HG03460 (cell line): ENCODE data around the gene NPAS3.
"Not testable (repeated sequence)": the region's sequence is repeated elsewhere in the genome, so short reads cannot be mapped to it uniquely, and the experiment has no call there.

Source experiments
- ATAC-seq: cut with Tn5 transposase; IDR thresholded peaks from one replicate; pipeline ENCODE4 v1.9.1; 2021; ENCODE audit not compliant: unreplicated experiment

NPAS3 gene

GRCh38 chr14:33068040-33068439 is 129.4 kb downstream of the NPAS3 start:
- no peak for ATAC-seq

GRCh38 chr14:33068626-33069025 is 129.9 kb downstream of the NPAS3 start:
- no peak for ATAC-seq

DNA sequence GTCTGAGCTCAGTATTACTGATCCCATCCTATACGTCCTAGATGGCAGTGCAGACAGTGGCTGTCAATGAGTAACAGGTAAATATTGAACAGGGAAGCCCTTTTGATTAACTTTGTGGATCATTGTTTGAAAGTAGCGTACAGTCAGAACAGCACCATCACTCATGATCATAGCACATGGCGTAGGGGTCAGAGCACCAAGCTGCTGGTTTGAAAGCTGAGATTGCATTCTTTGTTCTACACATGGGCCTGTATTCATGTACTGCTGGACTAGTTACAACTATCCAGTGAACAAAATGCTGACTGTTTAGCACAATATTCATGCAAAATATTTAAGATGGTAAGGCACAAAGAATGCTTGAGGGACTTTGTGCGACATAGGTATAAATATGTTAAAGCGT is 131.8 kb downstream of the NPAS3 start:
- no peak for ATAC-seq

DNA sequence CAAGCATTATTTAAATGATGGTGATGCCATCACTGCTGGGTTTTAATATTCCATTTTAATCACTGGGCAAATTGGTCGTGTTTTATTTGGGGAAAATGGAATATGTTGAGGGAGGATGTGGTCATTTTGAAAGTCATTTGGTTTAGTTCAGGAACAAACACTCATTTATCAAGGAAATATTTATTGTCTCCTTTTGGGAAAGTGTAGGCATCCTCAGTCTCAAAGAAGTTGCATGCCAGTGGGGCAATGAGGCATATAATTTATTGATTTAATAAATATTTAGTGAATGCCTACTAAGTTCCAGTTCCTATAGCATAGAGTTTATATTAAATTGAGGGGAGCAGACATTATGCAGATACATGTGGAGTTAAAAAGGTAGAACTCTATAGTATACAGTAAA is 134.3 kb downstream of the NPAS3 start:
- no peak for ATAC-seq

- ATAC-seq = no peak
Measured at GRCh38 chr14:33081259-33081658, 142.6 kb downstream of the NPAS3 start.

DNA sequence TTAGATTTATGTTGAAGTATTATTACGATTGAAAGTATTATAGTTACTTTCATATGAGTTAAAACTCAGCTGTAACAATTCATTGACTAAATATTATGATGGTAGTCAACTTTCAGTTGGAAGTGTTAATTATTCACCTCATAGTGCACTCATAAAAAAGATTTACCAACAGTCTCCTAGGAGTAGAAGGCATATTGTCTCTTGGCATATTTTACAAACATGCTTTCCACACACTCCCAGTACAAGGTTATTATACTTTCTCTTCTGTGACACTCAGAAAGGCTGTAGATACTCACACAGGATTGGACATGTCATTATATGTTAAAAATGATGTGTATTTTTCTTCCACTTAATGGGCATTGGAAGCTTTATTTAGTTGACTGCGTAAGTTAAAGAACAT is 147.1 kb downstream of the NPAS3 start:
- ATAC-seq = no peak

DNA sequence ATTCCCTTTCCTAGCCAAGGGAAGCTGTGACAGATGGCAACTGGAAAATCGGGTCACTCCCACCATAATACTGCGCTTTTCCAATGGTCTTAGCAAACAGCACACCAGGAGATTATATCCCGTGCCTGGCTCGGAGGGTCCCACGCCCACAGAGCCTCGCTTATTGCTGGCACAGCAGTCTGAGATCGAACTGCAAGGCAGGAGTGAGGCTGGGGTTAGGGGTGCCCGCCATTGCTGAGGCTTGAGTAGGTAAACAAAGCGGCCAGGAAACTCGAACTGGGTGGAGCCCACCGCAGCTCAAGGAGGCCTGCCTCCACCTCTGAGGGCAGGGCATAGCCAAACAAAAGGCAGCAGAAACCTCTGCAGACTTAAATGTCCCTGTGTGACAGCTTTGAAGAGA is 149.6 kb downstream of the NPAS3 start:
- not testable (repeated sequence) for ATAC-seq

- no peak for ATAC-seq
Measured at GRCh38 chr14:33098016-33098415, 159.3 kb downstream of the NPAS3 start.

DNA sequence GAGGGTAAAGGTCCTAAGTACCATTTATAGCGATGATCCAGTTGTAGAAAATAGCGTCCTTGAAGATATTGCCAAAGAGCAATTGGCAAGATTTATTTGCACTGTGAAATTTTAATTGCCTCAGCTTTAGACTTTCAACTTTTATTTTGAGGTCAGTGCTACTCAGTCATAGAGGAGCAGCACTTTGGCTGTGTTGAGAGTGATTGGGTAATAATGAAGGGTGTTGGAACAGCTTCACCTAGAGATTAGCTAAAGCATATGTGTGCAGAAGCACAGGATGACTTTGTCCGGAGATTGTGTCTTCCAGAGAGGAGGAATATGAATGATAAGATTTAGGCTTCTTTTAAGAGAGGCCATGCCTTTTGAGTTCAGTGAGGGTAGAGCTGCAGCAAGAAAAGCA is 164.8 kb downstream of the NPAS3 start:
- ATAC-seq = no peak

DNA sequence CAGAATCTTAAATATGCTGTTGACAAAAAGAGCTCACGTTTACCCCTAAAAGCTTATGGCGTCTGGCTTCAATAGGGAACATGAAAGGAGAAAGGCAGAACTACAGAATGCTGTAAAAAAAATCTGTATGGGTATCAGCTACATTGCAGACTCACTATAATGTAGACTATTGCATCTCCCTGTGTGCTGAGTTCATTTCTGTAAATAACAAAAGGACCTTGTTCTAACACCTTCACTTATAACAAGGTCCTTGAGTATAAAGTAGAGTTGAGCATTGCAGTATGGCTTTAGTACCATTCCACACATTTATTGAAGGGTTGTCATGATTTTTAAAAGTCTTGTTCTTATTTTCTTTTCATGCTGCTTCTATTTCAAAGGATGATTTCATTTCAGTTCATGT is 165.3 kb downstream of the NPAS3 start:
- no peak for ATAC-seq

DNA sequence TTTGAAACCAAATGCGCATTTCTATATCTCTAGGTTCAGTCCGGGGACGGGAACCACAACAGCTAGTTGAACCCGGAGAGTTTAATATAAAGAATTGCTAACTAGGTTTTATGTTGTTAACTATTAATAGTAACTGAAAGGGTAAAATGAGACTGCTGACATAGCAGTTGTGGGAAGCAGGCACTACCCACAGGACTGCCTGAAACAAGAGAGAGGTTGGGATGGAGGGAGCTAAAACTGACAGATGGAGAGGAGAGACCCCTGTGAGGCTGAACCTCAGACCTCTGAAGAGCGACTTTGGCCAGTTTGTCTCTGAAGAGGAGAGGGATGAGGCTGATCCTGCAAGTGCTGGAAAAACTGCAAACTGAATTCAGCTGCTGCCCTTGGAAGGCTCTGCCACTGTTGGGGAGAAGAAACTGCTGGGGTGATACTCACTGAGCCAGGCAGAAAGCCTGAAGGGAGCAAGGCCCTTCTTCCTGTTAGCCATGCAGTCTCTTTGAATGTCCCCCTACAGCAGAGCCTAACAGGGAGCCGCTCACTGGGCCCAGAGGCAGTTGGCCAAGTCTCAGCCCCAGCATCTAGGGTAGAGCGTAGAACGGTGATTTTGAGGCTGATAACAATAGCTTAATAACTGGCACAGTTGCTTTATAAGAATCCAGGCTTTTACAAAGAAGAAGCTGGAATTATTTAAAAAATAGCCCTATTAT is 172.2 kb downstream of the NPAS3 start:
- ATAC-seq = no peak

GRCh38 chr14:33114331-33114730 is 175.7 kb downstream of the NPAS3 start:
- no peak for ATAC-seq

DNA sequence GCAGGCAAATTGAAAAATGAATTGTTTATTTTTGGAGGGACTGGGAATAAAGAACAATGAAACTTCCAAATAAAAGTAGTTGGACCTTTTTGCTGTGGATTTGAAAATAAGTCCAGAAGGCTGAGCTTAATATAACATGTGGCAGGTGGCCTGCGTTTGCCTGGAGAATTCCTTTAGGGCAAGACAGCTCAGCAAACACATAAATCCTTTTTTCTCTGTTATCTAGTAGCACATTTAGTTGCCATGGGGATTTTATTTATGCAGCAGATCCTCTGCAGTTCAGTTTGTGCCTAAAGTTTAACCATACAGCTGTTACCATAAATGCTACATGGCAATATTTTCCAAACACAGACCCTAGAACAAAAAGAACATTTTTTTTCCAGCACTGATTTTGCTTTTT is 180.0 kb downstream of the NPAS3 start:
- no peak for ATAC-seq

GRCh38 chr14:33120341-33120740 is 181.7 kb downstream of the NPAS3 start:
- no peak for ATAC-seq

- ATAC-seq = no peak
Measured at GRCh38 chr14:33120966-33121365, 182.3 kb downstream of the NPAS3 start.

DNA sequence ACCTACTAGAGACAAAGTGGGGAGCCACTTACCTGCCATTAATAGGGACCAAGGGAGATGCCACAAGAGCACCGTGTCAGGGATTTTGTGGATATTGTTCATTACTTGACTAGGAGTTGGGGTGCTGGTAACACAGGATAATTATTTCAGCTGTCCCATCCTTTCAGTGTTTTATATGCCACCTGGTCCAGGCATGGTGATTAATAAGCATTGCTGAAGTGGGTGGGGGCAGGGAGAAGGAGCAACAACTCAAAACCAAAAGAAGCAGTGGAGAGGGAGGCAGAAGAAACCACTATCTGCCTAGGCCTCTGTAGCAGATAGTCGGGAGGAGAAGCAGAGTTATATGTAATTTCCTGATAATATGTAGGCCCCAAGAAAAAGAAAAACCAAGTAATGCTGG is 184.6 kb downstream of the NPAS3 start:
- ATAC-seq = no peak

- ATAC-seq = no peak
Measured at GRCh38 chr14:33126433-33126832, 187.8 kb downstream of the NPAS3 start.

DNA sequence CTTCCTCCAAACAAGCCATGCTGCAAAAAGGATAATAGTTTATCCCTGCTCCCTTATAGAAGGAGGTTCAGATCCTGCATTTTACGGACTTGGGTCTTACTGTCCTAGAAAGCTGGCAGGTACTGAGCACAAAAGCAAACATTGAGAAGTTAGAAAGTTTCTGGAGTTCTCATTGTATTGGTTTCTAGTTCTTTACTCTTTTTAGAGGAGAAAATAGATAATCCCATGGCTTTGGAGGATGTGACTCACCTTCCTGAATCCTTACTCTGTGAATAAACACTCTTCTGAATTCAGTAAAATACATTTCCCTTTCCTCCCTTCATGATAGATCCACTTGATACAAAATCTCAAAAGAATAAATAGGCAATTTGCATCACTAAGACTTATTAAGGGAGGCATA is 188.9 kb downstream of the NPAS3 start:
- no peak for ATAC-seq

DNA sequence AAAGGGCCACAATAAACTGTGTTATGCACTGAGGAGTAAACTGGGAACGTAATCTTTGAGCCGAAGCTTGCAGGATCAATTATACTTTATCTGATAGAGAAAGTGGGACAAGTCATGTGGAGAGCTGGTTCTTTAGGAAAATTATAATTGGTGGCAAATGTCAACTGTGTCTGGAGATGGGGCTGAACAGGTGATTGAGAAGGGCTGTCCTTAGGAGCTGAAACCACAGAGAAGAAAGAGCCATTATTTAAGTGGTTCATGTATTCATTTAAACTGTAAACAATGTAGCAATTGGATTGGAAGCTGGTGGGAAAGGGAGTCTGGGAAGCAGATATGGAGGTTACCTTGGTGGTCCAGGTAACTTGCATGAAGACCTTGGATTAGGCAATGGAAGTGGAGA is 193.1 kb downstream of the NPAS3 start:
- no peak for ATAC-seq

GRCh38 chr14:33134162-33134561 is 195.5 kb downstream of the NPAS3 start:
- ATAC-seq = no peak

DNA sequence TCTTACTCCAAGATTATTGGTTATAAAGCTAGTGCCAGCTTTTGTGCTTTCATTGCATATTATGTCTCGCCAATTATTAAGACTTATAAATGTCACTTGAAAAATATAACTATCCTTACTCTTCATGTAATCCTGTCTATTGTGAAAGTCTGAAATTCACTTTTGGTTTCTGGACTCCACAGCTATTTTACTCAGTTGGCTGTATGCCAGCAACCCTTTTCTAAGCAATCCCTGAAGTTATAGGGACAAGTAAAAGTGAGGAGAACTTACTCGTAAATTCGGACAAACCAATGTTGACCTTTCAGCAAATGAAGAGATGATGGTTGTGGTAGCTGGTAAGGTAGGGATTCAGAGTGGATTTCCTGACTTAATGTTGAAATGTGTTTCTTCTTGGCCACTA is 196.3 kb downstream of the NPAS3 start:
- ATAC-seq = no peak

DNA sequence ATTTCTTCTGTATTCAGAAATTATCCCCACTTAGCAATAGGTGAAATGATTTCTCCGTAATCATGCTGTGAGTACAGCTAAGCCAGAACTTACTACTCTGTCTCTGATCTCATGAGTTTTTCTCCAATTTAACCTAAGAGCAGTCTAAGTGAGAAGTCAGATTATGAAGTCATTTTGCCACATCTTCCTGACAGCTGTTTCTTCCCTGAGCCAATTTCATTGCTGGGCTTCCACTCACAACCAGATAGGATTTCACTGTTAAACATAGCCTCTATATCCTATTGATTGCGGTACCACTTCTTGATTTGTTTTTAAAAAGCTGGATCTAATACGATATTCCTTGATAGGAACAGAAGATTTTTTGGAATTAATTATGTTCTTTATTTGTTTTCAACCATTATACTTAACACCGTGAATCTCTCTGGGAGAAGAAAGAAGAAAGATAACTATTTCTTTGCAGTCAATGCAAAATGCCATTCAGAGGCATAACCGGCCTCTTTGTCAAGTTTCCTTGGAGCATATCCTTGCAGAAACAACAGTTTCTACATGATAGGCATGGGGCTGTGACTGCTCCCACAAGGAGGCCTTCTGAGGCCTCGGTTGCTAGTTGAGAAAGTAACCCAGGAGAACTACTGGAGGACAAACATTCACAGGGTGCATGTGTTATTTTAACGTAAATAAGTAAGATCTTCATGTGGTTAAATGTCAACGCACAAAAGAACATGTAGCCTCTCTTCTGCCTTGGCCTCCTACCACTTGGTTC is 212.2 kb downstream of the NPAS3 start:
- no peak for ATAC-seq

DNA sequence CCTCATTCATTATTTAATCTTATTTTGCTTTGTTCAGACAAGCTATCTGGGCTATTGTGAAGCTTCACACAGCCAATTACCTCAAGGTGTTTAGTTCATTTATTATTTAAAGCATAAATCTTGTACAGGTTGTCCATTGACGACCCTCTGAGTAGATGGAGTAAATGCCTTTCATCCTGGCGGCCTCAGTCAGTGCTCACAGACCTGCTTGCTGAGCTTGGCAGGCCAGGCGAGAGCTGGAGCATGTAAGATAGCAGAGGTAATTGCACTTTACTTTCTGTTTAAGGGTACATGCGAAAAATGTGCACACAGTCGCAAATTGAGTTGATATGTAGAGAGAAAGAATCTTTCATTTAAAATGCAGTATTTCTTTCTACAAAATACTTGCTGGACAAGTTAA is 224.4 kb downstream of the NPAS3 start:
- ATAC-seq = no peak
